ENCODE results near the gene TTC21B.
"Not testable (repeated sequence)": the region's sequence is repeated elsewhere in the genome, so short reads cannot be mapped to it uniquely, and the experiment has no call there.

TTC21B gene

DNA sequence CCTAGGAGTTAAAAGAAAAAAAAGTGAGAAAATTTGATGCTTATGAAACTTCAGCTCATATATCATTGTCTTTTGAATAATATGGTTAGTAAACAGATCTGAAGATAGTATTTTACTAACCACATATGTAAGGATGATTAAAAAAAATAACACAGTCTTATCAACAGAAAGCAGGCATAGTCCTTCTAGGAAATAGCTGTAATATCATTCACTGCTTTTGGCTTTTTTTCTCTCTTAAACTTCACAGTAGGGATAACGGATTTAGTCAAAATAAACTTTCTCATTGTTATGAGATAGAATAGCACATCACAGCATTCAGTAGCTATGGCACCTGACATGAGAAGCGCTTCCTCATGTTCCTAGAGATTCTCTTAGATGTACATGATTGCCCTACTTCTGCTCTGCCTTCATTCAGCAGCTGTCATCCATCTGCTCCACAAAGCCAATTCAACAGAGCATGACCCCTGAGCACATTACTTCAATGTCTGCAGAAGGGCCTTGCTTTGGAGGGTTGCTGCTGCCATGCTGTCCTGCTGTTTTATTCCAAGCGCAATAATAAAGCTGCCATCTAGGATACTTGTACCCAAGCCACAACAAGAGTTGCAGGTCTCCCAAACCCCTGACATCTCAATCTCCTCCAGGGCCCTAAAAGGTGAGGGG lies 67.0 kb downstream of the TTC21B start:
- no peak for DNase-seq (ENCODE audit: low read depth)

DNA sequence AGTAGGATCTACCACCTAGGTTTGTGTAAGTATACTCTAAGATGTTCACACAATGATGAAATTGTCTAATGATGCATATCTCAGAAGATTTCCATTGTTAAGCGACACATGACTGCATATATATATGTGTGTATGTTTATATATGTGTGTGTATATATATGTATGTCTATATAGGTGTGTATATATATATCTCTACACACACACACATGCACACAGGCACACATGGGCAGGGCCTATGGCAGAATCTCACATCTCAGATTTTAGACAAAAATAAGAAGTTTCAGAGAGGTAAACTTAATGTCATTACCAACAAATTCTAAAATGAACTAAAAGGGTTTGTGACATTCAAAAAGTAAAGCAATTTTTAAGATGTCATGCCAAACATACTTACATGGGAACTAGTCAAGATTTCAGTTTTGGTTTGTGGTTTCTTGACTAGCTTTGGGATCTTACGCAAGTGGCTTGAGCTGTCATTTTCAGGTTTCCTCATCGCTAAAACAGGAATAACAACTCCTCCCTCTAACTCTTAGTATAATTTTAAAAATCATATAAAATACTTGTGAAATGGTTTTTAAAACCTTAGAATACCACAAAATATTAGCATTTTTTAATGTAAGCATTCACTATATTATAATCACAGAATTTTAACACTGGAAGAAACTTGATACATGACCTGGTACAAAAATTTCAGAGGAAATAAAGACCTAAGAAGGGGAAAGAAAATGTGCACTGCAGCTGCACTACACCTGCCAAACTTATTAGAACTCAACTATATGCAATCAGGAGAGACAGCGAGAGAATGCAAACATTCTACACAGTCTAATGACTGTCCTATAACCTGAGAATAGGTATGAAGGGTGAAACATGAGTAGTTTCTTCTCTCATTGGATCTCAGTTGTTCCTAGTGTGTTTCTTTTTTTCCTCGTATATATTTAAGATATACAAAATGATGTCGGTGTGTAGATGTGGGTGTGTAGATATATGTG lies 75.7 kb downstream of the TTC21B start:
- DNase-seq (ENCODE audit: low read depth) = no peak

DNA sequence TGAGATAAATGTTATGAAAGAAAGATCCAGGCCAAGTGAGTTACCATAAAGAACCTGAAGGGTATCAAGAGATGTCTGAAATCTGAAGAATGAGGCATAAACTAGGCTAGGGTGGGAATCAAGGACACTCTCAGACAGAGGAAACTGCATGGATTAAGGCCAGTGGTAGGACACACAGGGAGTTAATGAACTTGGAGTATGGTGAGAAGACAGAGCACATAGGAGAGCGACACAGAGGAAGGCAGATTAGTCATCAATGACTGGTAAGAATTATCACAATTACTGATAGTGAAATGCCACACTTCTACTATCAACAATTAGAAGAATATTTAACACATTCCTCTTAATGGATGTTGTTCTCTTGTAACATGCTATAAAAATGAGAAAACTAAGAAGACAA lies 76.9 kb downstream of the TTC21B start:
- no peak for DNase-seq (ENCODE audit: low read depth)

DNA sequence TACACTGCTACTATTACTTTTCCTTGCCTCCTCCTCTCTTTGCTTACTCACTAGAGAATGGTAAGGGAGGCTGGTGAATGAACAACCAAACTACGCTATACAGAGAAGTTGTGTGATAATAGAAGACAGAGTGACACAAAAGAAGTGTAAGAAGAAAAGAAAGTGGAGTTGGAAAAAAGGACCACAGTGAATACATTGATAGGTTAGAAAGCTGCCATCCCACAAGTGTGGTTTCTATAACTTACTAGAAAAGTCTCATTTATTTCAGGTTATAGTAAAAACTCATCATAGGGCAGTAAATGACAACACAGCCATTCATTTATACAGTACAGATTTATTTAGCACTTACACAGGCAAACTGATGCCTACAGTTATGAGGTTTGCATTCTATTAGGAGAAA lies 77.3 kb downstream of the TTC21B start:
- no peak for DNase-seq (ENCODE audit: low read depth)

DNA sequence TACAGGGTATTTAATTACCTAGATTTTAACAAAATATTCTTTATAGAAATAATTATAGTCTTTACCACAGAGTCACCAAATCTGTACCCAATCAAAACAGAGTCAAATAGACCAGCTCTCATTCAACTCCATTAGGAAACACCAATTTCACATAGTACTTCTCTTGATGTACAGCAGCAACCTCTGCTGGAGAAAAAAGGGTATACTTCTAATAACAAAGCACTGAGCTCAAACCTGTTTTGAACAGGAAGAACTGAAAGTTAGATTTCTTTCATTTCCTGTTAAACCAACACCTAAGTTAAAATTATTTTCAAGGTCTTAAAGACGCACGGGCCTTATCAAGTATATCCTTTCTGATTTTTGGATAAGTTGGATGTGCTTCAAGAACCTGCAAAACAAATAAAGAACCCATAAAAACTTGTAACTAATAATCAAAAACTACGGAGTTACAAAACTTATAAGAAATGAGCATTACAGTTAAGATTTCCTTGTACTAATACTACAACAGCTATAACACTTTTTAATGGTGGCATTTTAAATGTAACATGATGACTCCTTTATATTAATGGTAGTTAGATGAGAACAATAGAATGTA lies 79.0 kb downstream of the TTC21B start:
- no peak for DNase-seq (ENCODE audit: low read depth)

DNA sequence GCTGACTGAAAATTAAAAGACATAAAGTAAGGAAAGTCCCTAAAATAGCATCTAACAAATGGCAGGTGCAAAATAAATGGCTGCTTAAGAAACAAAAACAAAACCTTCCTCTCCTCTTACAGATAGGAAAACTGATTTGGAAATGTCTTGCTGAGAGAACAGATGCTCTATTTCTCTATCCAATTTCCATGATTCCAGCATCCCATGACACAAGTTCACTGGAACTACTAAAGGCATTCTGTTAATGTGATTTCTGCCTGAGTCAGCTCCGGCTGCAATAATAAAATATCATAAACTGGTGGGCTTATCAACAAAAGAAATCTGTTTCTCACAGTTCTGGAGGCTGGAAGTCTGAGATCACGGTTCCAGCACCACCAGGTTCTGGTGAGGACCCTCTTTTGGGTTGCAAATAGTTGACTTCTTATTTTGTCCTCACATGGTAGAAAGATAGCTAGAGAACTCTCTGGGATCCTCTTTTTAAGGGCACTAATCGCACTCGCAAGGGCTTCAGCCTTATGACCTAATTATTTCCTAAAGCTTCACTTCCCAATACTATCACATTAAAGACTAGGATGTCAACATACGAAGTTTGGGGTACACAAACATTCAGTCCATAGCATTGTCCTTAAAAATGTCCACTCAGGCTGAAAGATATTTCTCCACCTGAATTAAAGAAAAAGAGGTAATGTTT lies 81.3 kb downstream of the TTC21B start:
- DNase-seq (ENCODE audit: low read depth) = no peak

DNA sequence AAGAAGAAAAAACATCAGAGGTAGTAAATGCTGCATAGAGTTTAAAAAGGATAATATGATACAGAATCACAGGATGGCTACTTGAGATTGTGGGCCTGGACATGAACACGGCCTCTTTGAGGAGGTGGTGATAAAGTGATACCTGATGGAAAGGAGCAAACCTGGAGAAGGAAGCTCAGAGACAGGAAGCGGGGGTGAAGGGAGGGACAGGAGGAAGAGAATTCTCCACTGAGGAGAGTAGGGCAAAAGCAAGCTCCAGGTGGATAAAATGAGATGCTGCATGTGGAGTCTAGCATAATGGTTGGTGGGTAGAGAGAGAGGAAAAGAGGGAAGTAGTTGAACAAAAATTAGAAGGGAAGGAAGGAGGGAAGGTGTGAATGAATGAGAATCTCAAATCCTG lies 82.6 kb downstream of the TTC21B start:
- DNase-seq (ENCODE audit: low read depth) = no peak

DNA sequence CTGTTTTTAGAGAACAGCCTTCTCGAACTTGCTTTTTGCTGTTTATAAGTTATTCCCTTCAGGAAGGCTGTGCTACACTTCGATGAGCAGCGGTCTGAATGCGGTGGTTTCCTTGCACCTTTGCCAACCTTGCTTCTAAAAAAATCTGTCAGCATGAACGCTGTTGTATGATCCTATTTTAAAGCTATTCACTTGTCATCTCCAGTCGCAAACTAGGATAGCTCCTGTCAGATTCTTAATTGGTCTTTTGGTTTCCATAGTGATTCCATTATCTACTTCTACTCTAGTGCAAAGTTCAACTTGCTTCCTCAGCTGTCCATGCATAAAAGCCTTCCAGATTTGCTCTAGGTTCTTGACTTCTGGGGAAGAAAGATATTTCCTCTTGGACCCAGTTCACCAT lies 83.2 kb downstream of the TTC21B start:
- no peak for DNase-seq (ENCODE audit: low read depth)

DNA sequence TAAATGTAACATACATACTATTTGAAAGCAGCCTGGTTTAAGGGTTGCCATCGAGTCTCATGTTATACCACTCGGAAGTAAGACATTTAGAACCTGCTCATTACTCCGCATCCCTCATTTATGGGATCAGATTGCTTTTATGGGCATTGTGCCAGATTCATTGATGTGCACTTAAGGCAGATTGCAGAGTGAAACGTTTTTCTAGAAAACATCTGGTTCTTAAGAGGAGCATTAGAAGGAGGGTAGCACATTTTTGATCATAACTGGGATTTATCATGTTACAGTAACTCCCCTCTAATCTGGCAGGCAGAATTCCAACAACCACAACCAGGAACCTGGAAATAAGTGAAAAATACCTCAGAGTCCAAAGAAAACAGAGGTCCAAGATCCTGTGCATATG lies 85.4 kb downstream of the TTC21B start:
- DNase-seq (ENCODE audit: low read depth) = no peak

DNA sequence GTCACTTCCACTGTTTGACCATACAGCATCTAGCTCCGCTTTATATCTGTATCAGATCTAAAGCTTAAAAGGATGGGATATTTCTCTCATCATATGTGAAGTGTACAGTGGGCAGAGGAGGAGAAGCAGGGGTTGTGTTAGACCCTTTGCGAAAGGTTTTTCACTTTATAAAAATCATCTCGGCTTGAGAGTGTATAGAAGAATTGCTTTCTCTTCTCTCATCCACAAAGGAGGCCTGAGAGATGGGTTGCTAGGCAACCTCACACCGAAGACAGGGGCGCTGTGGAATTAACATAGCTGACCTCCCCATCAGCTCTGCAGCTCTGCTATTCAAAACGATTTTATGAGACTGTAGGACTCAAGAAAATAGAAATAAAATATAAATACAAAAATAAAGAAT lies 89.3 kb downstream of the TTC21B start:
- DNase-seq (ENCODE audit: low read depth) = no peak

DNA sequence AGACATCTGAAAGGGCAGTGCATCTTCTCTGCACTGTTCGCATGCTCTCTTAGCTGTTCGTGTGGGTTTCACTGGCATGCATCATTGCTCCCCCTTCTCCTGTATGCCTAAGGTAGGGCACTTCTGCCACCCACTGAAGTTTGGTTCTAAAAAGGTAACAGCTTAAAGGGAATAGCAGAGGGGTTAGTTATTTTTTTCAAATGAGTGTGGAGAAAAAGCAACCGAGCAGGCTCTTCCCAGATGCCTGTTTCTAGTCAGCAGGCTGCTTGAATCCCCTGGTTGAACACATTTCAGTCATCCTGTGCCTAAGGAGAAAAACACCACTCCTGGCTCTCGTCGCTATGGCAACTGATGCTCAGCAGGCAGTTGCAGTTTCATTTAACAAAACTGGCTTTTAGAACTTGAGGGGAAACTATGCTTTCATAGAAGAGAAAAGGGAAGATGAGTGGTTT lies 89.7 kb downstream of the TTC21B start:
- DNase-seq (ENCODE audit: low read depth) = no peak

DNA sequence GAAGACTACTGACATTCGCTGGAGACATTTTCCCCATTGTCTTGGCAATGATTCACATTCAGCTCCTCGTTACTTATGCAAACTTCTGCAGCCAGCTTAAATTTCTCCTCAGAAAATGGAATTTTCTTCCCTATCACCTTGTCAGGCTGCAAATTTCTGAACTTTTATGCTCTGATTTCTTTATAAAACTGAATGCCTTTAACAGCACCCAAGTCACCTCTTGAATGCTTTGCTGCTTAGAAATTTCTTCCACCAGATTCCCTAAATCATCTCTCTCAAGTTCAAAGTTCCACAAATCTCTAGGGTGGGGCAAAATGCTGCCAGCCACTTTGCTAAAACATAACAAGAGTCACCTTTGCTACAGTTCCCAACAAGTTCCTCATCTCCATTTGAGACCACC lies 92.5 kb downstream of the TTC21B start:
- DNase-seq (ENCODE audit: low read depth) = not testable (repeated sequence)

DNA sequence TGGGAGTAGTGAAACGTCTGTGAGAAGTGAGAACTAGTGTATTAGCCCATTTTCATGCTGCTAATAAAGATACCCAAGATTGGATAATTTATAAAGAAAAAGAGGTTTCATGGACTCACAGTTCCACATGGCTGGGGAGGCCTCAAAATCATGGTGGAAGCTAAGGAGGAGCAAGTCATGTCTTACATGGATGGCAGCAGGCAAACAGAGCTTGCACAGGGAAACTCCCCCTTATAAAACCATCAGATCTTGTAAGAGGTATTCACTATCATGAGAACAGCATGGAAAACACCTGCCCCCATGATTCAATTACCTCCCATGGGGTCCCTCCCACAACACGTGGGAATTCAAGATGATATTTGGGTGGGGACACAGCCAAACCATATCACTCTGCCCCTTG lies 93.9 kb downstream of the TTC21B start:
- not testable (repeated sequence) for DNase-seq (ENCODE audit: low read depth)

DNA sequence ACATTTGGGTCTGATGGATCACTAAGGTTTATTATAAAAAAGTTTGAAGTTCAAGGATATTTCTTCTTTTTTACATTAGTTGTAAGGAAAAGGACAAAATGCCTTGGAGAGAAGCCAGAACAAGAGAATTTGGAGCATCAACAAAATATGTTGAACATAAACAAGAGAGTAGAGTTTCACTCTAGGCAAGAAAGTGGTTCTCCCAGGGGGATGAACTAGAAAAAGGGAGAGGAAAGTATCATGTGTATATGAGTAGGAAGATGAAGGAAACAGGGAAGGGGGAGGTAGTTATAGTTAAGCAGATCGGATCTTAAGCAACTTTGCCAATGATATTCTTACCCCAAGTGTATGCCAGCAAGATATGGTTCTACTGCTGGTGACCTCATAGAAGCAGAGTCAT lies 95.7 kb downstream of the TTC21B start:
- DNase-seq (ENCODE audit: low read depth) = no peak

DNA sequence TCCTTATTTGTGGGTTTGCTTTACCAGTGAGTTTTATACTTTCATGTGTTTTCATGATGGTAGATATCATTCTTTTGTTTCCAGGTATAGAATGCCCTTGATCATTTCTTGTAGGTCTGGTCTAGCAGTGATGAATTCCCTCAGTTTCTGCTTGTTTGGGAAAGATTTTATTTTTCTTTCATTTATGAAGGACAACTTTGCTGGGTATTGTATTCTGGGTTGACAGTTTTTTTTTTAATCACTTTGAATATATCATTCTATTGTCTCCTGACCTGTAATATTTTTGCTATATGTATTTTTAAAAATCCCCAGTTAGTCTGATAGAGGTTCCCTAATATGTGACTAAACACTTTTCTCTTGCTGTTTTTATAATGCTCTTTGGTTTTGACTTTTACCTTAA lies 101.2 kb downstream of the TTC21B start:
- DNase-seq (ENCODE audit: low read depth) = no peak

DNA sequence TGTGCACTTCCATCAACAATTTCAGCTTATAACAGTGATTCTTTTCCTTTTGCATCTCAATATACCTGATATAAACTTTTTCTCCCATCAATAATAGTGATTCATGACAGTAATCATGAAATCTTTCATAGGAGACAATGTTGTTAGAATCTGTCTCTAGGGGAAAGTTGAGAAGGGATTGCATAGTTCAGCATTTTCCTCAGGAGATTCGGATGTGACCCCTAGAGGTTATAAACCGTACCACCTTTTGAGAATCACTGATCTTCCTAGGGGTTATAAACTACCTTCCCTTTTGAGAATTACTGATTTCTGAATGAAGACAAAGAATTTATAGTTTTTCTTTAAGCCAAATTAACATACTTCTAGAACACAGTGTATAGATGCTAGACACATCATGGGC lies 106.6 kb downstream of the TTC21B start:
- DNase-seq (ENCODE audit: low read depth) = no peak

DNA sequence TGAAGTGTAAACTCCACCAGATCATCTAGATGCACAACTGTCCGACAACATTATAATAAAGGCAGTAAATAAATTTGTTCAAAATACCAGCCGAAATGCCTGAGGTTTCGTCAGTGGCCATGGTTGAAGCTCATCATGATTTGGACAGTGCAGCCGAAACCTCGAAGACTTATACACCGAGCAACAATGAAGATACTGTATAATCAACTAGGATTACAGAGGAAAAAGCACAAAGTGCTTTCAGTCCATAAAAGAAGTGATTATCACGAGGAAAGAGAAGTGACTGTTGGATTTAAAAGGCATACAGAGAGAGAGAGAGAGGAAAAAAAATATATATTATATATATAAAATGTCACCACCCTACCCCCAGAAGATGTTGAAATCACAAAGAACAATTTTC lies 107.5 kb downstream of the TTC21B start:
- no peak for DNase-seq (ENCODE audit: low read depth)

DNA sequence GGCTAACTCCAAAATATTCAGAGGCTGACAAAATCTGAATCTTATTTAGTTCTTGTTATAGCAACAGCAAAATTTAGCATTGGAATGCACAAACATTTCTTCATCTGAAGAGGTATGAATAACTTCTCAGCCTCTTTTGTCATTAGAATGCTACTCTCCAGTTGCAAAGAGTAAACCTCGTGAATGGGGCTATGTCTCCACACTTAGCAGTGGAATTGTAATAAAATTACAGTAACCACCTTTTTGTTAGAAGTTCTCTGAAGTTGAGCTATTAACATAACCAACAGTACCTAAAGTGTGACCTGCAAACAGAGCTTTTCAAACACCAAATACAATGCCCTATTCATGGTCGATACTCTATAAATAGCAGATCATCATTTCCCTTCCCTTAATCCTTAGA lies 109.4 kb downstream of the TTC21B start:
- DNase-seq (ENCODE audit: low read depth) = no peak

DNA sequence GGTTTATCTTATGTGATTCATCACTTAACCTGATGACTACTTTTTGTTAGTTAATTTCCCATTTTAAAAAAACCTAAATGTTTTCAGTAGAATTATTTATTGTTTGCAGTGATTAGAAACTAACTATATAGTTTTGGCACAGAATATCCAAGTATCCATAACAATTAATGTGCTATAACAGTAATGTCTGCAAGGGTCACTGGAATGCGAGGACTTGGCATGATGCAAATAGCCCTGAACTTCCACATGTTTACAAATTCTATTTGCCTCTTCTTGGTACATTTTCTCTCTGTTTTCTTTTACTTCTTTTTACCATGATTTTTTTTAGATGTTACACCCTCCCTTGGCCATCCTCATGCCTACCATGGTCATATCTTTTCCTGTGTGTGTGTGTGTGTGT lies 110.2 kb downstream of the TTC21B start:
- DNase-seq (ENCODE audit: low read depth) = no peak

DNA sequence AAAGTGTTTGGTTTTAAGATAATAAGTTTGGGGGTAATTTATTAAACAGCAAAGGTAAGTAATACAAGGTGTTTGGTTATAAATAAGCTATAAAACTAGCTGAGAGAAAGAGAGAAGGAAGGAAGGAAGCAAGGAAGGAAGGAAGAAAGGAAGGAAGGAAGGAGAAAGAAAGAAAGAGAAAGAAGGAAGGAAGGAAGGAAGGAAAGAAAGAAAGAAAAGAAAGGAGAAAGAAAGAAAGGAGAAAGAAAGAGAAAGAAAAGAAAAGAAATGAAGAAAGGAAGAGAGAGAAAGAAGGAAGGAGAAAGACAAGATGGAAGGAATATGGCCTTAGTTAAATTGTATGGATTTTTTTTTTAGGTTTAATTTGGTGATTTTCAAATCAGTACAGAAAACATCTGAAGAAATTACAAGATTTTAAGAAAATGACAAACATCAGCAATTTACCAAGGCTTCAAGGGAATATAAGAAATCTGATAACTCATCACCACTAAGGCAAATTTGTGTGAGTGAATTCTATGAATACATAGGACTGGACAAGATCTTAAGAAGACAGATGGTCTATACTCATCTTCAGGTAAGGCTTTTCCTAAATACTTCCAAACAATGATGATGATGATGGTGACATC lies 113.1 kb downstream of the TTC21B start:
- DNase-seq (ENCODE audit: low read depth) = no peak

DNA sequence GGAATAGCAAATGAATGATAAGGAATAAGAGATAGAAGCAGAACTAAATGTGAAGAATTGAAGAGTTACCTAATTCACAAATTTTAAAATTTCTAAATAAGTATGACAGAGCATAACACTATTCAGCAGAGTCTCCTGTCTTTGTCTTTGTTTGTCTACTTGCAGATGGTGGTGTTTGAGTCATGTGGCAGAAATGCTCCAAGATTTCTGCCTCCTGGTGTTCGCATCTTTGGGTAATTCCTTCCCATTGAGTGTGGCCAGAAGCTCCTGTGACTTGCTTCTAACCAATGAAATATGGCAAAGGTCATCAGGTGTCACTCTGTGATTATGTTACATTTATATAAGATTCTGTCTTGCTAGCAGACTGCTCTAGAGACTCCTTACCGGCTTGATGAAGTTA lies 114.0 kb downstream of the TTC21B start:
- no peak for DNase-seq (ENCODE audit: low read depth)

DNA sequence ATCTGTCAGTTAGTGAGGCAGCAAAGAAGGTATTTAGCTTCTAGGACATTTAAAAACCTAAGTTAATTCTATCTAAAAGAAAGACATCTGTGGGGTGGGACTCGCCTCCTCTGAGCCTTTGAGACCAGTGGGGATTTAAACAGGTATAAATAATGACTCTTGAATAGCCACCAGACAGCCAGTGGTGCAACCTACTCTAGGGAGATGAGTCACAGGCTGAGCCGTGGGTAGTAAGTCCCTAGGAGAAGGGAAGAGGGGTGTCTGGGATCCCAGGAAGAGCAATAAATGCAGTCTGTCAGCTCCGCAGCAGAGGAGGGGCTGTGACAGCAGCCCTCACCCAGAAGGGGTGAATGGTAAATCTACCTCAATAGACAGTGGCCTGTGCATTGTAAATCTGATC lies 116.5 kb downstream of the TTC21B start:
- no peak for DNase-seq (ENCODE audit: low read depth)
